Measurements from ENCODE around the gene MRPS16.
A peak's percentile ranks its signal among the peaks of the same experiment; 100 is the strongest.

MRPS16 gene

DNA sequence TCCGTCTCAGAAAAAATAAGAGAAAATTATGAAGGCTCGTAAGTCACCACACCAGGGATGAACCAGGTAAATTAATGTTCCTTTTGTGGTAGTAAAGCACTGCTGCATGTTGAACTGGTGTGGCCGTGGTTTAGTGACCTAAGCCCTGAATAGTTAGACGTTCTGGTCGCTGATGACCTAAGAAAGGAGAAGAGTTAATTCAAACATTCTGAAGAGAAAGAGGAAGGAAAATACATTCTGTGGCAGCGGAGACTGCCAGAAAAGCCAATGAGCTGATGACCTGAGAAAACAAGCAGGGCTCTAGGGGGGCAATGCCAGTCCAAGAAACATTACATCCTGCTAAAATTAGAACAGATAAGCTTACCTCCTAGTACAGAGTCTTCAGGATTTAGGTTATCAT is 22.9 kb downstream of the MRPS16 start:
- Mint-ChIP-seq H3K27ac (ENCODE audit: low read depth) (peak overlapping the region; percentile 14), H3K4me3 (no peak overlapping the region), H3K9me3 (no peaks in the 10 kb centered on the region), H3K36me3 (ENCODE audit: insufficient read depth) (peaks cover 7% of the 10 kb centered on the region), H3K4me1 (no peaks in the 10 kb centered on the region), H3K27me3 (no peaks in the 10 kb centered on the region)
- DNase-seq (ENCODE audit: low spot score in 2 of 2) = no peak
- ATAC-seq (replicated peaks; ENCODE audit: extremely low read depth, poor library complexity, severe bottlenecking) = no peak

DNA sequence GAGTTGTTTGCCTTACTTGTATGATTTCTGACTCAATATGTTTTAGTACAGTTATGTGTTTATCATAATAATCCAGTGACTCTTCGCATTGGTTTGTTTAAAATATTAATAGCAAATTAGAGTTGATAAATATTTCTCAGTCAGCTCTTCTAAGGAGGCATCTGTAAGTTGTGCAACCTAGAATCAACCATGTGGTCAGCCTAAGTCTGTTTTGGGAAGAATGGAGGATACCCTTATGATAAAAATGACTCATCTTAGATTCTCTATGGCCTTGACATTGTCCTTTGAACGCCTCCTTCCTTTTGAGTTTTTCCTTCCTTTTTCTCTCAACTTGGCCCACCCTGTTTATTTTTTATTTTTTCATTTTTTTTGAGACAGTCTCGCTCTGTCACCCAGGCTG is 24.2 kb downstream of the MRPS16 start:
- Mint-ChIP-seq H3K27me3 (no peaks in the 10 kb centered on the region), H3K4me1 (no peaks in the 10 kb centered on the region), H3K9me3 (no peaks in the 10 kb centered on the region), H3K4me3 (no peak overlapping the region), H3K27ac (ENCODE audit: low read depth) (no peak overlapping the region), H3K36me3 (ENCODE audit: insufficient read depth) (peaks cover 5% of the 10 kb centered on the region)
- no peak for DNase-seq (ENCODE audit: low spot score in 2 of 2)
- ATAC-seq (replicated peaks; ENCODE audit: extremely low read depth, poor library complexity, severe bottlenecking) = no peak

DNA sequence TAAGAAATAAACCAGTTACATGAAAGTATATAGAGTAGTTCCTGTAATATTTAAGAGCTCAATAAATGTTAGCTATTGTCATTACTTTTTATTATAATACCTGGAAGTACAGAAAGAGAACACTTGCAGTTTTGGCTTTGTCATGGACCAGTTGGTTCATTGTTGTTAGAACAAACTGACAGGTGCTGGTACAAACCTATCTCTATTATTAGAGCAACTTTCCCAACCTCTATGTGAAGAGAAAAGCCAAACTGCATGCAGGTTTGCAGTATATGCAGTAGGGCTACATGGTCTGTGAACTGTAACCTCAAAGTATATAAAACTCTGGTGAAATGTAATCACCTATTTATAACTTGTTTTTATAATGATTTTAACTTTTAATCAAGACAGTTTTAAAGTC is 25.8 kb downstream of the MRPS16 start:
- peaks cover 2% of the 10 kb centered on the region for H3K36me3 Mint-ChIP-seq (ENCODE audit: insufficient read depth)
- H3K27me3 Mint-ChIP-seq = no peaks in the 10 kb centered on the region
- H3K4me3 Mint-ChIP-seq = no peak overlapping the region
- no peak overlapping the region for H3K27ac Mint-ChIP-seq (ENCODE audit: low read depth)
- H3K4me1 Mint-ChIP-seq = no peaks in the 10 kb centered on the region
- ATAC-seq (replicated peaks; ENCODE audit: extremely low read depth, poor library complexity, severe bottlenecking) = no peak
- H3K9me3 Mint-ChIP-seq = no peaks in the 10 kb centered on the region
- no peak for DNase-seq (ENCODE audit: low spot score in 2 of 2)

DNA sequence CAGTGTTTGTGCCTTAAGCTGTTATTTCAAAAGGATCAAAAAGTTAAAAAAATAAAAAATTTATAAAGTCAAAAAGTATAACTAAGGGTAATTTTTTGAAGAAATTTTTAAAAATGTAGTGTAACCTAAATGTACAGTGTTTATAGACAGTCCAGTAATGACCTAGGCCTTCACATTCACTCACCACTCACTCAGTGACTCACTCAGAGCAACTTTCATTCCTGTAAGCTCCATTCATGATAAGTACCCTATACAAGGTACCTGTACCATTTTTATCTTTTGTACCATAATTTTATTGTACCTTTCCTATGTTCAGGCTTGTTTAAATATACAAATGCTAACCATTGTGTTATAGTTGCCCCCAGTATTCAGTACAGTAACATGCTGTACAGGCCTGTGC is 26.9 kb downstream of the MRPS16 start:
- Mint-ChIP-seq H3K27me3 (no peaks in the 10 kb centered on the region), H3K27ac (ENCODE audit: low read depth) (no peak overlapping the region), H3K9me3 (no peaks in the 10 kb centered on the region), H3K4me3 (no peak overlapping the region), H3K4me1 (no peaks in the 10 kb centered on the region), H3K36me3 (ENCODE audit: insufficient read depth) (peaks cover 2% of the 10 kb centered on the region)
- ATAC-seq (replicated peaks; ENCODE audit: extremely low read depth, poor library complexity, severe bottlenecking) (no peak), DNase-seq (ENCODE audit: low spot score in 2 of 2) (no peak)

DNA sequence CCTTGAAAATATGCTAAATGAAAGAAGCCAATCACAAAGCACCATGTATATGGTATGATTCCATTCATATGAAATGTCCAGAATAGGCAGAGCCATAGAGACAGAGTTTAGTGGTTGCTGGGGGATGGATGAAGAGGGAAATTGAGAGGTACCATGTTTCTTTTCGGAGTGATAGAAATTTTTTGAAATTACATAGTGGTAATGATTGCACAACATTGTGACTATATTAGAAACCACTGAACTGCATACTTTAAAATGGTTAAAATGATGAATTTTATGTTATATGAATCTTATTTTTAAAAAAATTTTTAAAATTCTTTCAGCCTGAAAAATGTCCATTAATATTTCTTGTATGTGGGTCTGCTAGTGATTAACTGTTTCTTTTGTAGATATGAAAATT is 31.5 kb downstream of the MRPS16 start:
- H3K27ac Mint-ChIP-seq (ENCODE audit: low read depth) = no peak overlapping the region
- no peak overlapping the region for H3K4me3 Mint-ChIP-seq
- ATAC-seq (replicated peaks; ENCODE audit: extremely low read depth, poor library complexity, severe bottlenecking) = no peak
- no peak for DNase-seq (ENCODE audit: low spot score in 2 of 2)
- no peaks in the 10 kb centered on the region for H3K9me3 Mint-ChIP-seq
- H3K27me3 Mint-ChIP-seq = no peaks in the 10 kb centered on the region
- peaks cover 7% of the 10 kb centered on the region for H3K36me3 Mint-ChIP-seq (ENCODE audit: insufficient read depth)
- no peaks in the 10 kb centered on the region for H3K4me1 Mint-ChIP-seq

DNA sequence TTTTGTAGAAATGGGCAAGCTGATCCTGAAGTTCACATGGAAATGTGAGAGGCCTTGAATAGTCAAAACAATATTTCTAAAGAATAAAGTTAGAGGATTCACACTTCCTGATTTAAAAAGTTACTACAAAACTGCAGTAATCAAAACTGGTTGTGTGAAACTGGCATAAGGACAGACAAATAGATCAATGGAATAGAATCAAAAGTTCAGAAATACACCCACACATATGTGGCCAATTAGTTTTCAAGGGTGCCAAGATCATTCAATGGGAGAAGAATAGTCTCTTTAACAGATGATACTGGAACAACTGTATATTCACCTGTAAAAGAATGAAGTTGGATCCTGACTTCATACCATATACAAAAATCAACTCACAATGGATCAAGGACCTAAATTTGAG is 33.1 kb downstream of the MRPS16 start:
- no peak for DNase-seq (ENCODE audit: low spot score in 2 of 2)
- H3K4me1 Mint-ChIP-seq = no peaks in the 10 kb centered on the region
- ATAC-seq (replicated peaks; ENCODE audit: extremely low read depth, poor library complexity, severe bottlenecking) = no peak
- no peaks in the 10 kb centered on the region for H3K9me3 Mint-ChIP-seq
- no peaks in the 10 kb centered on the region for H3K27me3 Mint-ChIP-seq
- H3K4me3 Mint-ChIP-seq = no peak overlapping the region
- H3K27ac Mint-ChIP-seq (ENCODE audit: low read depth) = no peak overlapping the region
- H3K36me3 Mint-ChIP-seq (ENCODE audit: insufficient read depth) = peaks cover 7% of the 10 kb centered on the region

DNA sequence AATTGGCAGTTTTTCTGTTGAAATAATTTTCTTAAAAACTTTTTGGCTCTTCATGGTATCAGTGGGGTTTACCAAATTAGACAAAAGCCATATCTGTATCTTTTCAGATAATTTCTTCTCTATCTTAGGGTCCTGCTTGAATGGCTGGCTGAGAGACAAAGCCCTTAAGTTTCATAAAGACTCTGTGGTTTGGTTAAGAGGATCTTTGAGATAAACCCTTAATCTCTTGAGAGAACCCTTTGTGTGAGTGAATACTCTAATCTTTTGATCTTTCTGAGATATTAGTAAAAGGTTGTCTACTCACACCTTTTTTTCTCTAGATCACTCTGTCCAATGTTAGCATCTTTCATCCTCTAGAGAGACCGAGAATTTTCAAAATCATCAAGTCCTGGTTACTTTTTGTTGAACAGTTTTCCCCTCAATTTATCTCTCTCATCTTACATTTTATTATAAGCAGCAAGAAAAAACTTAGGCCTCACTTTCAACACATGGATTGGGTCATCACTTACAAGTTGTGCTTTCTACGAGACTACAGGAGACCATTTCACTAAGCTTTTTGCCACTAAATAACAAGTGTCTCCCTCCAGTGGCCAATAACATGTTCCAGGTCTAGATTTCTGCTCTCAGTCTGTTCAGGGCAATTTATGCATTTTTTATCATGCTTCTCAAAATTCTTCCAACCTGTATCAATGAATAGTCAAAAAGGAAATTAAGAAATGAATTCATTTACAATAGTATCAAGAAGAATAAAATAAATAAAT is 33.8 kb downstream of the MRPS16 start:
- Mint-ChIP-seq H3K27me3 (no peaks in the 10 kb centered on the region), H3K27ac (ENCODE audit: low read depth) (no peak overlapping the region), H3K4me3 (no peak overlapping the region), H3K4me1 (no peaks in the 10 kb centered on the region), H3K9me3 (no peaks in the 10 kb centered on the region), H3K36me3 (ENCODE audit: insufficient read depth) (peaks cover 7% of the 10 kb centered on the region)
- ATAC-seq (replicated peaks; ENCODE audit: extremely low read depth, poor library complexity, severe bottlenecking) = no peak
- DNase-seq (ENCODE audit: low spot score in 2 of 2) = no peak

DNA sequence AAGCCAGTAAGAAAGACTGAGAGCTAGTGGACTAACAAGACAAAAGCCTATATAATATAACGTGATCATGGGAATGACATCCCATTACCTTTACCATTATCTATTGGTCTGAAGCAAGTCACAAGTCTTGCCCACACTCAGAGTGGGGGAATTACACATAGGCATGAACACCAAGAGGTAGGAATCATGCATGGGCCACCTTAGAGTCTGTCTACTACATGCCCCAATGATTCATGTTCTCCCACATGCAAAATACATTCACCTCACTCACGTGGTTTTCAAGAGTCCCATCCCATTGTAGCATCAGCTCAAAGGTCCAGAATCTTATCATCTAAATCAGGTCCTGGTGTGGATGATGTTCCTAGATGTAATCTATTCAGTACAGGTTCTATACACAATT is 34.8 kb downstream of the MRPS16 start:
- Mint-ChIP-seq H3K36me3 (ENCODE audit: insufficient read depth) (peaks cover 9% of the 10 kb centered on the region), H3K27ac (ENCODE audit: low read depth) (no peak overlapping the region), H3K4me1 (no peaks in the 10 kb centered on the region), H3K4me3 (no peak overlapping the region), H3K9me3 (no peaks in the 10 kb centered on the region), H3K27me3 (no peaks in the 10 kb centered on the region)
- ATAC-seq (replicated peaks; ENCODE audit: extremely low read depth, poor library complexity, severe bottlenecking) (no peak), DNase-seq (ENCODE audit: low spot score in 2 of 2) (no peak)

DNA sequence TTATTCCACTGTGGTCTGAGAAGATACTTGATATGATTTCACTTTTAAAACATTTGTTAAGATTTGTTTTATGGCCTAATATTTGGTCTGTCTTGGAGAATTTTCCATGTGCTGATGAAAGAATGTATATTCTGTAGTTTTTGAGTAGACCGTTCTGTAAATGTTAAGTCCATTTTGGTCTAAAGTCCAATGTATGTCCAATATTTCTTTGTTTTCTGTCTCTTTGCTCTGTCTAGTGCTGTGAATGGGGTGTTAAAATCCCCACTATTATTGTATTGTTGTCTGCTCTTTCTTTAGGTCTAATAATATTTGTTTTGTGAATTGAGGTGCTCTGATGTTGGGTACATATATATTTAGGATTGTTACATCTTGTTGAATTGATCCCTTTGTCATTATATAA is 36.7 kb downstream of the MRPS16 start:
- Mint-ChIP-seq H3K9me3 (no peaks in the 10 kb centered on the region), H3K36me3 (ENCODE audit: insufficient read depth) (peaks cover 9% of the 10 kb centered on the region), H3K4me3 (no peak overlapping the region), H3K27me3 (no peaks in the 10 kb centered on the region), H3K4me1 (no peaks in the 10 kb centered on the region), H3K27ac (ENCODE audit: low read depth) (no peak overlapping the region)
- DNase-seq (ENCODE audit: low spot score in 2 of 2) = no peak
- no peak for ATAC-seq (replicated peaks; ENCODE audit: extremely low read depth, poor library complexity, severe bottlenecking)

DNA sequence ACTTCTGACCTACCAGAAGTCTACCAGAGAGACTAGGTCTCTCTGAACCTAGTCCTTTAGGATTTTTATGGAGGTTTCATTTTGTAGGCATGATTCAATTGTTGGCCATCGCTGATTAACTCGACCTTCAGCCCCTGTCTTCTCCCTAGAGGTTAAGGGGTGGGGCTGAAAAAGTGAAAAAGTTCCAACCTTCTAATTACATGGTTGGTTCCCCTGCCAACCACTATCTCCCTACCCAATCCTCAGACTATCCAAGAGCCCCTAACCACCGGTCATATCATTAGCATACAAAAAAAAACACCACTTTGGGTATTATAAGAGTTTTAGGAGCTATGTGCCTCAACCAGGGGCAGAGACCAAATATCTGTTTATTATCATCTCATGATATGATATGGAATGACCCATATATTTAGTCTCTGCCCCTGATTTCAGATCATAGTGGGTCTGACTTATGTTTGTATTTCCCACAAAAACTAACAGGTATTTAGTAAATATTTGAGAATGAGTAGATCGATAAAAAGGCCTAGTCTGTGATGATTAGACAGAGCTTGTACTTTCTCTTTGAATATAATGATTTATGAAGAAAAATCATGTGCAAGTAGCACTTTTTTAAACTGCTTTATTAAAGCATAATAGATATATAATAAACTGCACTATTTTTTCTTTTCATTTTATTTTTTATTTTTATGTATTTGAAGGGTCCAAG is 41.2 kb downstream of the MRPS16 start:
- Mint-ChIP-seq H3K4me3 (no peak overlapping the region), H3K36me3 (ENCODE audit: insufficient read depth) (peaks cover 11% of the 10 kb centered on the region), H3K4me1 (no peaks in the 10 kb centered on the region), H3K27ac (ENCODE audit: low read depth) (no peak overlapping the region), H3K27me3 (no peaks in the 10 kb centered on the region), H3K9me3 (no peaks in the 10 kb centered on the region)
- ATAC-seq (replicated peaks; ENCODE audit: extremely low read depth, poor library complexity, severe bottlenecking) (no peak), DNase-seq (ENCODE audit: low spot score in 2 of 2) (no peak)

DNA sequence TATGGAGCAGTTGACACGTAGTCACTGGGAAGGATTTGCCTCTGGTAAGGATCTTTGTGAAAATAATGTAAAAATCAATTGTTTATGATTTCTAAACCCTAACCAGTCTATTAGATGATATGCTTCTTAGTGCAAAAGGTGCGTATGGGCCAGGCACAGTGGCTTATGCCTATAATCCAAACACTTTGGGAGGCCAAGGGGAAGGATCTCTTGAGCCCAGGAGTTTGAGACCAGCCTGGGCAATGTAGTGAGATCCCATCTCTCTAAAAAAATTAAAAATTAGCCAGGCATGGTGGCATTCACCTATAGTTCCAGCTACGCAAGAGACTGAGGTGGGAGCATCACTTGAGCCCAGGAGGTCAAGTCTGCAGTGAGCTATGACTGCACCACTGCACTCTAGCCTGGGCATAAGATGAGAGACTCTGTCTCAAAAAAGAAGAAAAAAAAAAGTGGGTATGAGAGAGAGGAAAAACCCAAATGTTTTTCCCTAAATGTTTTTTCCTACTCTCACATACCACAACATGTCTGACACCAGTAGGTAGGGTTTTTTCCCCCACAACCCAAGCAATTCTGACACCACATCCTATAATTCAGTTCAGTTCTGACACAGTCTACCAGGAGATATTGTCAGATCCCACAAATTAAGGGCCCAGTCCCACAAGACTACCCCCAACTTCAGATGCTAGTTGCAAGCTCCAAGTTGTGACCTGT is 41.9 kb downstream of the MRPS16 start:
- H3K9me3 Mint-ChIP-seq = no peaks in the 10 kb centered on the region
- H3K36me3 Mint-ChIP-seq (ENCODE audit: insufficient read depth) = peaks cover 8% of the 10 kb centered on the region
- H3K4me3 Mint-ChIP-seq = no peak overlapping the region
- no peaks in the 10 kb centered on the region for H3K4me1 Mint-ChIP-seq
- DNase-seq (ENCODE audit: low spot score in 2 of 2) (no peak), ATAC-seq (replicated peaks; ENCODE audit: extremely low read depth, poor library complexity, severe bottlenecking) (no peak)
- H3K27ac Mint-ChIP-seq (ENCODE audit: low read depth) = no peak overlapping the region
- no peaks in the 10 kb centered on the region for H3K27me3 Mint-ChIP-seq

DNA sequence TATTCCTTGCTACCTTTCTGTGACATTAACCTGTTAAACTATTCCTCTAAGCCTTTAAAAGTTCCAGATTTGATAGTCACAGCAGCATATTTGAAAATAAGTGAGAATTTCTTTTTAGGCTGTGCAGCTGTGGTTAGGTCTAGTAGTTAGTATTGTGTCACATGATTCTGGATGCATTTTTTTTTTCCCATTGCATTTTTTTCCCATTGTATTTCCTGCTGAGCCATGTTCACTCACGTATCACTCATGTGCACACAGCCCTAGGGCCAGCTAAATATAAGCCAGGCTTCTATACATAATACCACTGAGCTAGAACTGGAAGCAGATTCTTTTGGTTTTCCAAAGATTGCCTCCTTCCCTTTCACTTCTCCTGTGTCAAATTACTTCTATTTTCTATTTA is 42.7 kb downstream of the MRPS16 start:
- ATAC-seq (replicated peaks; ENCODE audit: extremely low read depth, poor library complexity, severe bottlenecking) = no peak

DNA sequence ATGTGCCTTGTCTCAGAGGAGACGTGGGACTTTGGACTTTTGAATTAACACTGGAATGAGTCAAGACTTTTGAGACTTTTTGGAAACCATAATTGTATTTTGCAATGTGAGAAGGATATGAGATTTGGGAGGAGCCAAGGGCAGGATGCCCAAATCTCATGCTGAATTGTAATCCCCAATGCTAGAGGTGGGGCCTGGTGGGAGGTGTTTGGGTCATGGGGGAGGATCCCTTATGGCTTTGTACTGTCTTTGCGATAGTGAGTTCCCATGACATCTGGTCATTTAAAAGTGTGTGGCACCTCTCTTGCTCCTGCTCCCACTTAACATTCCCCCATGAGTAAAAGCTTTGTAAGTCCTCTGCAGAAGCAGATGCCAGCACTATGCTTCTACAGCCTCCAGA is 44.6 kb downstream of the MRPS16 start:
- no peak overlapping the region for H3K27ac Mint-ChIP-seq (ENCODE audit: low read depth)
- no peak for ATAC-seq (replicated peaks; ENCODE audit: extremely low read depth, poor library complexity, severe bottlenecking)
- H3K27me3 Mint-ChIP-seq = no peaks in the 10 kb centered on the region
- H3K36me3 Mint-ChIP-seq (ENCODE audit: insufficient read depth) = peaks cover 6% of the 10 kb centered on the region
- no peak for DNase-seq (ENCODE audit: low spot score in 2 of 2)
- H3K4me1 Mint-ChIP-seq = no peaks in the 10 kb centered on the region
- H3K4me3 Mint-ChIP-seq = no peak overlapping the region
- H3K9me3 Mint-ChIP-seq = no peaks in the 10 kb centered on the region

More for the DNA sequence above, 42.7 kb downstream of the MRPS16 start:
- Mint-ChIP-seq H3K27ac (ENCODE audit: low read depth) (no peak overlapping the region), H3K9me3 (no peaks in the 10 kb centered on the region), H3K36me3 (ENCODE audit: insufficient read depth) (peaks cover 8% of the 10 kb centered on the region), H3K27me3 (no peaks in the 10 kb centered on the region), H3K4me1 (no peaks in the 10 kb centered on the region), H3K4me3 (no peak overlapping the region)
- DNase-seq (ENCODE audit: low spot score in 2 of 2) = no peak

All from central memory CD8-positive, alpha-beta T cell (primary cell).